AG09319 (cell line): ENCODE results near the gene PBX2.

Experiments
- DNase-seq: peaks from one replicate; pipeline ENCODE4 v3.0.0-alpha.2; 2010; ENCODE audit warnings: low read depth; ENCODE audit errors: extremely low read depth
- TF ChIP-seq, protein P1 (sequence below): IDR thresholded peaks from 2 replicates; pipeline ENCODE4 v1.5.1; 2011; ENCODE audit warnings: low read depth, mild to moderate bottlenecking, inconsistent platforms, low read length, moderate library complexity

The PBX2 gene

DNA sequence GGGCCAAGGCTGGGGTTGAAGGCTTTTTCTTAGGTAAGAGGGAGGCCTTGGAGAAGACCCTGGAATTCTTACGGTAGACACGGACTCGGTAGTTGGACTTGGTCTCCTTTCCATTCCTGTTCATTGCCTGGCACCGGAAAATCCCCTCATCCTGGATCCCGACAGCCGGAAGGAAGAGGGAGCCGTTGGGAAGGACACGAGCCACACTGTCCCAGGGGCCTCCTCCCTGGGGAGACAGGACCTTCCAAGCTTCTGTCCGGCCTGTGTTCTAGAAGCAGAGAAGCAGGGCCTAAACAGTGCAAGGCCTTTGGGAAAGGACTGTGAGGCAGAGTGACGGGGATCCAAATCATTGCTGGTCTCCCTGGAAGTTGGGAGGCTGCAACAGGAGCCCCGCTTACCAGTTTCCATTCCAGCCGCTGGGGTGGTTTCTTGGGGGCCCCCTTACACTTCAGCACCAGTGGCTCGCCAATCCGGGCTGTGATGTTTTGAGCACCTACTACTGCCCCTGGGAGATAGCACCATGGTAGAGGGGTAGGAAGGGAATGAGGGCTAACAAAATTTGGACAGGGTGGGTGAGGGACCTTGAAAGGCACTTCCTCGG lies 6.4 kb downstream of the PBX2 start:
- no peak for DNase-seq

DNA sequence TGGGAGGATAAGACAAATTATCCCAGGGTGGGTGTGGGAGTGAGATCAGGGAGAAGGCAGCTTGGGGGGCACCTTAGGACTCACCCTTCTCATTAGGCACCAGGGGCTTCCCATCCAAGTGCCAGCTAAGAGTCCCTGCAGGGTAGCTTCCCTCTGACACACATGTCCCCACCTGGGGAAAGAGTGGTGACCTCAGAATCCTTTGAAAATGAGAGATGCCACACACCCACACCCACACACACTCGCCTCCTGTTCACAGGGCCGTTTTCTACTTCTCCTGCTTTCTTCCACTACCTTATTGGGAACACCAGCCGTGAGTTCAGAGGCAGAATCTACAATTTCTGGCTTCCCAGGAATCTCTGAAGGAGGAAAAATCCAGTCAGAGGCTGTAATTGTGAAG lies 7.0 kb downstream of the PBX2 start:
- no peak for DNase-seq
- TF ChIP-seq, protein P1, sequence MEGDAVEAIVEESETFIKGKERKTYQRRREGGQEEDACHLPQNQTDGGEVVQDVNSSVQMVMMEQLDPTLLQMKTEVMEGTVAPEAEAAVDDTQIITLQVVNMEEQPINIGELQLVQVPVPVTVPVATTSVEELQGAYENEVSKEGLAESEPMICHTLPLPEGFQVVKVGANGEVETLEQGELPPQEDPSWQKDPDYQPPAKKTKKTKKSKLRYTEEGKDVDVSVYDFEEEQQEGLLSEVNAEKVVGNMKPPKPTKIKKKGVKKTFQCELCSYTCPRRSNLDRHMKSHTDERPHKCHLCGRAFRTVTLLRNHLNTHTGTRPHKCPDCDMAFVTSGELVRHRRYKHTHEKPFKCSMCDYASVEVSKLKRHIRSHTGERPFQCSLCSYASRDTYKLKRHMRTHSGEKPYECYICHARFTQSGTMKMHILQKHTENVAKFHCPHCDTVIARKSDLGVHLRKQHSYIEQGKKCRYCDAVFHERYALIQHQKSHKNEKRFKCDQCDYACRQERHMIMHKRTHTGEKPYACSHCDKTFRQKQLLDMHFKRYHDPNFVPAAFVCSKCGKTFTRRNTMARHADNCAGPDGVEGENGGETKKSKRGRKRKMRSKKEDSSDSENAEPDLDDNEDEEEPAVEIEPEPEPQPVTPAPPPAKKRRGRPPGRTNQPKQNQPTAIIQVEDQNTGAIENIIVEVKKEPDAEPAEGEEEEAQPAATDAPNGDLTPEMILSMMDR: no peak

More for the DNA sequence above, 6.4 kb downstream of the PBX2 start:
- TF ChIP-seq, protein P1: no peak

DNA sequence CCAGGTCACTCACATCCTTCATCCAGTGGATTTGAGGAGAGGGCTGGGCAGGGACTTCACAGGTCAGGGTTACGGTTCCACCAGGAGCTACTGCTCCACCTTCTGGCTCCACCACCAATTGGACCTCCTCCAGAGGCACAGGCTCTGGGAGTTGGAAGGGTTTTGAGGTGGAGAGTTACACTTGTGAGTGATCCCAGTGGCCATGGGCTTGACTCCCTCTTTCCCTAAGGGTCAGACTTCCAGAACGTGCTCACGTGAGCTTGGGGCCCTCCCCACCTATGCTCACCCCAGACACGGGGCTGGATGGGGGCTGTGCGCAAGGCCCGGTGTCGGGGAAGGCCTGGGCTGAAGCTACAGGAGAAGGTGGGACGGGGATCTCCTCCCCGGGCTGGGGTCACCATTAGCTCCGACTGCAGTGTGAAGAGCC lies 7.4 kb downstream of the PBX2 start:
- TF ChIP-seq, protein P1: no peak
- no peak for DNase-seq

DNA sequence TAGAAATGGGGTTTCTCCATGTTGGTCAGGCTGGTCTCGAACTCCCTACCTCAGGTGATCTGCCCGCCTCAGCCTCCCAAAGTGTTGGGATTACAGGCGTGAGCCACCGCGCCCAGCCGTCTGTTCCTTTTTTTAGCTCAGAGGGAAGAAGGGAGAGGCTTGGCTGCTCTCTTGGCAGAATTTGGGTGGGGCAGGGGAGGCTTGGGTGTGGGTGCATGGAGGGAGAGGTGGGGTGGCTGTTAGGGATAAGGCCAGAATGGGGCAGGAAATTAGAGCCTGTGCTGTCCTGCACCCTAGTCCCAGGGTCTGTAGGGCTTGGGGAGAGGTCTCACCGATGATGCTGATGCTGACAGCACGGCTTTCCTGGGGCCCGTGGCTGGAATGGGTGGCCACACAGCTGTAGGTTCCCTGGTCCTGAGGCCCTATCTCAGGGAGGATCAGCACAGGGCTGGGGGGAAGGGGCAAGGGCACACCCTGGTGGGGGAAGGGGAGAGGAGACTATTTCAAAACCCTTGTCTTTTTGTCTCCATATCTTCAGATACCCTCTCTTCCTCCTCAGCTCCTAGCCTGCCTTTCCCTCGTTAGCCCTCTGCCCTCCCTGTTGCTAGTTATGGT lies 8.0 kb downstream of the PBX2 start:
- TF ChIP-seq, protein P1: no peak
- DNase-seq: no peak

DNA sequence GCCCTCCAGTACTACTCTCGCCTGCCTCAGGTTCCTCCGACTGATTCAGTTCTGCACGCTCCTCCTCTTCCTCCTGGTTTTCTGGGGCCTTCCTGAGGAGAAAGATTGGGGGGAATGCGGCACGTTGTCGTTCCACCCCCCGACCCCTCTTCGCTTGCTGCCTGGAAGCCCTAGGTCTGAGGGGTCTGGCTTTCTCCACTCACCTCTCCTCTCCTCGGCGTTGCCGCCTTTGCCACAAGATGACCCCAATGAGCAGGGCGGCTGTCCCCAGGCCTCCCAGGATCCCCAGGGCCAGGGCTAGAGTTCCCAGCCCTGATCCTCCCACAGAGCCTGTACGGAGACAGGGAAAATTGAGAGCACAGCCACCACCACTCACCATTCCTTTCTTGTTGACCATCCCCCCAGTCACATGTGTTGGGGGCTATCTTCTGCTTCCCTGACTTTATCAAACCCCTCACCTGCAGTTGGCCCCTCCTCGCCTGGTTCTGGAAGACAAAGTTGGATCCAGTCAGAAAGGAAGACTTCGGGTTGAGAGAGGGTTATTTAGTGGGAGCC lies 8.8 kb downstream of the PBX2 start:
- TF ChIP-seq, protein P1: no peak
- no peak for DNase-seq

DNA sequence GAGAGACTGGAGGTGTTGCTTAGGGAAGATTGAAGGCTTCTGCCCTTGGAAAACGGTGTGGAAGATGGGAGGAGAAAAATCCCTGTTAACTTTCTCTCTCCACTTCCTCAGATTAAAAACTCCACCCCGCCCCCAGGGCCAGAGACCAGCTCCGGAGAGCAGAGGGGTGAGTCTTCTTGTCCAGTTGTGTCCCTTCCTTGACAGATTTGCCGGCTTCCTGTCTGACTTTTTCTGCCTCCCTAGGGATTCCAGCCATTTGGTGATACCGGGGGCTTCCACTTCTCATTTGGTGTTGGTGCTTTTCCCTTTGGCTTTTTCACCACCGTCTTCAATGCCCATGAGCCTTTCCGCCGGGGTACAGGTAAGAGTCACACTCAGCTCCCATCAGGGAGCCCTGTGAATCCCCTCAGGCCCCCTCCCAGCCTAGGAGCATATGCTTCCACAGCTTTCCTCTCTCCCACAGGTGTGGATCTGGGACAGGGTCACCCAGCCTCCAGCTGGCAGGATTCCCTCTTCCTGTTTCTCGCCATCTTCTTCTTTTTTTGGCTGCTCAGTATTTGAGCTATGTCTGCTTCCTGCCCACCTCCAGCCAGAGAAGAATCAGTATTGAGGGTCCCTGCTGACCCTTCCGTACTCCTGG lies 10.1 kb downstream of the PBX2 start:
- TF ChIP-seq, protein P1: no peak
- DNase-seq: no peak
